NOMO-1 treated with DMSO at 0.1 percent for 48 hours (cell line): ENCODE measurements around the gene RNF4.
"Not testable (repeated sequence)": the region's sequence is repeated elsewhere in the genome, so short reads cannot be mapped to it uniquely, and the experiment has no call there.

Source experiments
- DNase-seq: peaks from one replicate; lab custom pipeline; 2025; ENCODE audit not compliant: unreplicated experiment; lab: John Stamatoyannopoulos, UW

RNF4 gene

DNA sequence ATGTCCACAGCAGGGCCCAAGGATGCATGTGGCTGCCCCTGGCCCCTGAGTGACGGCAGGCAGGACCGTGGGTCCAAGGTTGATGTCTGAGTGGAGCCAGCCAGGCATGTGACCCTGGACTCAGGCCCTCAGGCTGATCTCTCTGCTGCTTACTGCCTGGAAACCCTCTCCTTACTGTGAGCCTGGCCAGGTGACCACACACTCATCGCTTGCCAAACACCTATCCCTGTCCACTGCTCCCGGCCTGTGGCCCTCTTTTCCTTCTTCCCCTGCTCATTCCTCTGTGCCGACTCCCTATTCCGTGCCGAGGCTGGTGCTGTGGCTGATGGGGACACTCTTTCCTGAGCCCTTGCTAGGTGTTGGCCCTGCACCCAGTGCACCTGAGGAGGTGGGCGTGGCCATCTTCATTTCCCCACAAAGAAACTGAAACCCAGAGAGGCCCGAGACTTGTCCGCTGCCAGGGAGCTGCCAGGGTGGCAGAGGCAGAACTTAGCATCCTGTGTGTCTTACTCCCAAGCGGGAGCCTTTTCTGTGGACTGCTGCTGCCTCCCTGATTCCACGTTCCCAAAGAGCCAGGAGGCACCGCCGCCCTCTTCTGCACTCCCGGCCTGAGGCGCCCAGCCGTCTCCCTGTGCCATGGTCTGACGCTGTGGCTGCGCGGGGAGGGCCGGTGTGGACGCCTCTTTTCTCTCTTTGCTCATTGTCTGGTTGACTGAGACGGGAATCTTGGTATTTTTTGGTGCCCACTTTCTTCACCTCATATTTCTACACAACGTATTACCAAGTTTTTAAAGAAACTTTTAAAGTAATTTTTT, 11.2 kb upstream of the RNF4 start:
- no peak for DNase-seq

DNA sequence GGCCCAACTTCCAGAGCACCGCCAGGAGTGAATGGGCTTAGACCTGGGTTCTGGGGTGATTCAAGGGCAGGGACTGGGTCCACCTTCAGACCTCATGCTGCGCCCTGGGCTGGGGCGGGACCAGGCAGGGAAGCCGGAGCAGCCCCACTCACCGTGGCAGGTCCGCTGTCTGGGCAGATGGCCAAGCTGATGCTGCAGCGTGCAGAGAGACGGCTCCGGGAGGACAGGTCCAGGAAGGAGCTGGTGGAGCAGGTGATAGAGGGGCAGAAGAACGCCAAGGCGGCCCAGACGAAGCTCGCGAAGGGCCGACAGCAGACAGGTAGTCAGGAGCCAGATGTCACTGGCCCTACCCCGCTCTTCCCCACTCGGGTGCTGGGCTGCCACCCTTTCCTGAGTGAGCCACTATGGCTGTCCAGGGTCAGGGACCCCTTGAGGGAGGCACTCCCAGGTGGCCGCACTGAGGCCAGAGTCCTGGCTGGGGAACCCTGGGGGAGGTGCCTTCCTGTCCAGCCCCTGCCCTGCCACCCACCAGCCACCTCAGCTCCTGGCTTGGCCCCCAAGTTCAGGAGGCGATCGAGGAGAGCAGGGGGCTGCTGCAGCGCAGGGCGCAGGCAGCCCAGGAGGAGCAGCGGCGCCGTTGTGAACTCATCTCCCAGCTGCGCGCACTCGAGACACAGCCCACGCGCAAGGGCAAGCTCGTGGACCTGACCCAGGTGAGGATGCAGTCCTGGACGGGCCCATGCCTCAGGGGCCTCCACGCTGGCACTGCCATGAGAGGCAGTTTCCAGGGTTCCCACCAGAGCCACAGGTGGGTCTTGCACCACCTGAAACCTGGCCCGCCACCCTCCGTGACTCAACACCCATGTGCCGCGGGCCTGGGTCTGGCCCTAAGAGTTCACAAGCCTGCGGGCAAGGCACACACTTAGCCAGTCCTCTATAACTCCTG, 10.1 kb upstream of the RNF4 start:
- DNase-seq: no peak

DNA sequence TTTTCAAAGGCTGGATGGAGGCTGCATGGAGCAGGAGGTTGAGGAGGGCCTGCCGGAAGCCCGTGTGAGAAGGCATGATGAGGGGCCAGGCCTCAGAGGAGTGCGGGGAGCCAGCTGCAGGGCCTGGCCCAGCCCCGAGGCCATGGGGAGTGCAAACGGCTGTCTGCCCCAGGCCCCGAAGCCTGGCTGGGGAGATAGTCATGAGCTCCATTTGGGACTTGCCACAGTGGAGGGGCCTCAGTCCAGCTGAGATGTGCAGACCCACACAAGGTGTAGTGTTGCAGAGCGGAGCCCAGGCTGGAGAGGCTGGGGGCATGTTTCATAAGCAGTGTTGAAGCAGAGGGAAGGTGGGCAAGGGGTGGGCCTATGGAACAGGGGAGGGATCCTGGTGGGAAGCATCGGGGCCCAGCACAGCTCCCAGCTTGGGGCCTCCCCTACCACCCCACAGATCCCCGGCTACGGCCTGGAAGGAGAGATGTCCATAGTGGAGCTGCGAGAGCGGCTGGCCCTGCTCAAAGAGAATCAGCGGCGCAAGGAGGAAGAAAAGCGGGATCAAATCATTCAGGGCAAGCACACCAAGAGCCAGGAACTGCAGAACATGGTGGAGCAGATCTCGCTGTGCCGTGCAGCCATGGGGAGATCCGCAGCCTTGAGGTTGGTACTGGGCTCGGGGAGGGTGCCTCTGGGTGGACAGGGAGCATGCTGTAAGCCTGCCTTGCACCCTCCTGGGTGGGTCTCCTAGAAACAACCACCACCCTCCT, 9.1 kb upstream of the RNF4 start:
- DNase-seq: no peak

DNA sequence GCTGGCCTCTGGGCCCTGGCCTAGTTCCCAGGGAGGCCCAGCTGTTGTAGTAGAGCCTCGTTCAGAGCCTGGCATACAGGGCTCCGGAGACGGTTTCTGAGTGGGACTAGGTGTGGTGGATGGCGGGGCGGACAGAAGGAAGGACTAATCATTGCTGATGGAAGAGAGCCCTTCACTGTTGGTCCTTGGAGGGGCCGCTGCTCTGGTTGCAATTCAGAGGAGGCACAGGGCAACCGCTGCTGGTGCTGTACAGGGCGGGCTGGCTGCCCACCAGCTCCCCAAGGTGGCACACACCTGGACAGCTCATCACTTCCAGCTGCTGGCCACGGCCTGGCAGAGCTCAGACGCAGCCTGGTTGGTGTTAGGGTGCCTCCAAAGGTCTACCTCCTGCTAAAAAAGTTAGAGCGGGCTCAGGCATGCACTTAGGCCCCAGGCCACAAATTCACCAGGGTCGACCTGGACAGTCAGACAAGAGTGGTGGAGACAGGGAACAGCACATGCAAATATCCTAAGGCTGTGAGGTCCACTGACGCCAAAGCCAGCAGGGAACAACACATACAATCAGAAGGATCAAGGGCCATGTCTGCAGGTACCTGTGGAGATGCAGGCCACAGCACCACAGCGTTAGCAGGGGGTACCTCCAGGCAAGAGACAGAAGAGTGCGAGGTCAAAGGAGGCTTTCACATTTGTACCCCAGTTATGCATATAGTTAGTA, 7.5 kb upstream of the RNF4 start:
- no peak for DNase-seq

DNA sequence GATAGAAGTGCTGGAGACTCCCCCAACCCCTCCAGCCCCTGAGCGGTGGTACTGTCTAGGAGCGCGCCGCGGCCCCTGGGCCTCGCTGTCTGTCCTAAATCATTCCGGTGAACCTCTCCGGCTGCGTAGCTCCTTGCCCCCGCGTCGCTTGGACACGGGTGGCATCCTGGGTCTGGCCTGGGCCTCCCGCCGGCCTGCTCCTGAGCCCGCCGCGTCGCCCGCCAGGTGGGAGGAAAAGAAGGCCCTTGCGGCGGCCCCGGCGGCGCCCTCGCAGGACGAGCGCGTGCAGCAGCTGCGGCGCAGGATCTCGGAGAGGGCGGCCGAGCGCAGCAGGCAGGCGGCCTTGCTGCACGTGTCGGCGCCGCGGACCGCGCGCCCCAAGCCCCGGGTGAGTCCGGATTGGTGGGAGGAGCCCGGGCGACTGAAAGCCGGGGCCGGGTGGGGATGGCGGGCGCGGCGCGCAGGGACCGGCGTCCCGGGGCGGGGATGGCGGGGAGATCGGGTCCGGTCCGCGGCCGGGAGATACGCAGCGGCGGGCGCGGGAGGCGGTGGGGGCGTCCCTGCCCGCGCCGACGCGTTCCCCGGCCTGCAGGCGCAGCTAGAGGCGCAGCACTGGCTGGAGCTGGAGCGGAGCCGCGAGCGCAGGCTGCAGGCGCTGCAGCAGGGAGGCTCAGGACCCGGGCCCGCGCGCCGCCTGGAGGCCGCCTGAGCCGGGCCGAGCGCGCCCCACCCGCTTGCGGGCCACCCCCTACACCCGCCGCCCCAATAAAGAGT, 6.5 kb upstream of the RNF4 start:
- peak; percentile 55 for DNase-seq

DNA sequence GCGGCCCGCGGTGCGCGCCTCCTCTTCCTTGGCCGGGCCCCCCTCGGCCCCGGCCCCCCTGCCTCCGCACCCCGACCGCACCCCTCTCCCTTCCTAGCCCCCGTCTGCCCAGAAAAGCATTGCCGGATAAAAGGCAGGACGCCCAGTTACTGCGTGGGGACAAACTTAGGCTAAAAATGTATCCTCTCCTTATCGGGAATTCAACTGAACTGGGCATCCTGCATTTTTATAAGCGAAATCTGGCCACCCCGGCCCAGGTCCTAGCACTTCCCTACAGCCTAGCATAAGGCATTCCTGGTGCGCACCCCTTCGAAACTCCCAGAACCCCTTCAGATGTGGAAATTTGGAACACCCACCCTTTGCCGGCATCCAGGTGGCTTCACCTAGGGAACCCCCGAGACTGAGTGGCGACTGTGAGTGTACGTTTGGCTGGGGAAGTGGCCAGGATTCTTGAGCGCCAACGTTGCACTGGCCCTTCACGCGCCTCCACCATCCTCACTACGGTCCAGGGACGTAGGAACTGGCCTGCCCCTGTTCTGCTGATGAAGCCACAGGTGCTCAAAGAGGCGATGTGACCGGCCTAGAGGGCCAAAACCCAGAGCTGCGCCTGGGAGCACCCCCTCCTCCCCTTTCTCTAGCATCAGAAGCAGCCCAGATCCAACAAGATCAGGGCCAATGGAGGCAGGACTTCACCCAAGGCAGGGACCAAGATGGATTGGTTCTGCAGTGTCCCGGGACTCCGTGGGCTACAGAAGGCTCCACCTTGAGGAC, 5.7 kb upstream of the RNF4 start:
- DNase-seq: no peak

DNA sequence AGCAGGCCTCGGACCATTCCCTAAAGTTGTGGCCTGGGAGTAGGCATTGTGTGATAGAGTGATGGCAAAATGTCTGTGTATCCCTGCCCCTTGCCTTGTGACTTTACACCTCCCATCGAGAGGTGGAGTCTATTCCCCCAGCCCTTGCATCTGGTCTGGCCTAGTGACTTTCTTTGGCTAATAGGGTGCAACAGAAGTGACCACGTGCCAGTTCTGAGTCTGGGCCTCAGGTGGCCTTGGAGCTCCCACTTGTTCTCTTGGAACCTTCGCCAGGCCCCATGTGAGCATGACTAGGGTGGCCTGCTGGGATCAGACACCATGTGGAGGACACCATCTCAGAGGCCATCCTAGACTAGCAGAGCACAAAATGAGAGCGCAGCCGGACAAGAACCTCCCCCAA, 3.9 kb upstream of the RNF4 start:
- no peak for DNase-seq

DNA sequence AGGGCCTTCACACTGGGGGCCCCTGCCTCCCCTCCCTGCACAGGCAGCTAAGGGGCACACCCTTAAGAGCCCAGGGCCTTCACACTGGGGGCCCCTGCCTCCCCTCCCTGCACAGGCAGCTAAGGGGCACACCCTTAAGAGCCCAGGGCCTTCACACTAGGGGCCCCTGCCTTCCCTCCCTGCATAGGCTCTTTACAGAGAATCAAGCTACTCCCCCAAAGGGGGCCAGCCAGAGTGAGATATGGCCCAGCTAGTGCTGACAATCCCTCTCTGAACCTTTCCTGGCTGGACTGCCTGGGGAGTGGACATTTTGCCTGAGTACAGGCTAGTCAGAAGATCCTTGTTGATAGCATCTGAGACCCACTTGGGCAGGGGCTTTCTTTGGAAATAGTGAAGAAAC, 3.4 kb upstream of the RNF4 start:
- DNase-seq: not testable (repeated sequence)

DNA sequence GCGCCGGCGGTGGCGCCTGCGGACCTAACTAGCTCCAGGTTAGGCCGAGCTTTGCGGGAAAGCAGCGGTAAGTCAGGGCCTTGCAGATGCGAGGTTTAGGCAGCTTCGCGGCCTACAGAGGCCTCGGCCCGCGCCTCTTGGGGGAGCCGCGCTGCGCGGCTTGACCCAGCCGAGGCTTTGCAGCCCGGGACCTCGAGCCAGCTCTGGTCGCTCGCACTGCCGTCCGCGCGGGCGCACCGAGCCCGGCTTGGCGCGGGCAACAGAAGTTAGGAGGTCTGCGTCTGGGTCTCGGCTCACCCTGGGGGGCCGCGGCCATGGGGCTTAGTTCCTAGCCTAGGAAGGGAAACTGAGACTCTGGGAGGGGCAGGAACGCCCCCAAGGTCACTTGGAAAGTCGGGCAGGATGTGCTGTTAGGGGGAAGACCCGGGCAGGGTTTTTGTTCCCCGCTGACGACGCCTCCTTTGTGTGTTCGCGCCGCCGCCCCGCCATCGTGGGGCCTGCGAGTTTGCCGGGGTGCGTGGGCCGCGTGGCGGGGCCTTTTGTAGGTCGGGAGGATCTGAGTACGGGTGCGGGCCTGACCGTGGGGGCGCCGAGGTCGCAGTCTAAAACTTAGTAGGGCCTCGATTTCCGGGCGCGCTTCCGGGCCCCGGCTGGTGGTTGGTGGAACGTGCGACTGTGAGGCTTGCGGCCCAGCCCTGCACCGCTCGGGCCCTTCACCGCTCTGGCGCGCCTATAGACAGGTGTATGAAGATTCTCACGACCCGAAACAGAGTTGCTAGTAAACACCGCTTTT, 482 bp downstream of the RNF4 start:
- peak; percentile 25 for DNase-seq

DNA sequence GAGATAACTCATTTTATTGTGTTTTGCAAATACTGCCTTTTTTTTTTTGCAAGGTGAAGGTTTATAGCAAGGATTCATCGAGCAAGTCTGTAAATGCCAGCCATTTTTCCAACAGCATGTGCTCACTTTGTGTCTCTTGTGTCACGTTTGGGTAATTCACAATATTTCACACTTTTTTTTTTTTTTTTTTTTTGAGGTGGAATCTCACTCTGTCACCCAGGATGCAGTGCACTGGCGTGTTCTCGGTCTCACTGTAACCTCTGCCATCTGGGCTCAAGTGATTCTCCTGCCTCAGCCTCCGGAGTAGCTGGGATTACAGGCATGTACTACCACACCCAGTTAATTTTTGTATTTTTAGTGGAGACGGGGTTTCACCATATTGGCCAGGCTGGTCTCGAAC, 1.9 kb downstream of the RNF4 start:
- DNase-seq: no peak

DNA sequence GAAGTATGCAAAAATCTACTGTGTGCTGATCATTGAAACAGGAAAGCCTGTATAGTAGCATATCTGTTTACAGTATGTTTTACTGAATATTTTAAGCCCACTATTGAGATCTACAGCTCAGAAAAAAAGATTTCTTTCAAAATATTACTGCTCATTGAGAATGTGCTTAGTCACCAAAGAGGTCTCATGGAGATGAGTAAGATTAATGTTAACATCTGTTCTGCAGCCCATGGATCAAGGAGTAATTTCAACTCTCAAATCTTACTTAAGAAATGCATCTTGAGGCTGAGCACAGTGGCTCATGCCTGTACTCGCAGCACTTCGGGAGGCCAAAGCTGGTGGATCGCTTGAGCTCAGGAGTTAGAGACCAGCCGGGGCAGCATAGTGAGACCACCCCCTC, 3.3 kb downstream of the RNF4 start:
- no peak for DNase-seq

DNA sequence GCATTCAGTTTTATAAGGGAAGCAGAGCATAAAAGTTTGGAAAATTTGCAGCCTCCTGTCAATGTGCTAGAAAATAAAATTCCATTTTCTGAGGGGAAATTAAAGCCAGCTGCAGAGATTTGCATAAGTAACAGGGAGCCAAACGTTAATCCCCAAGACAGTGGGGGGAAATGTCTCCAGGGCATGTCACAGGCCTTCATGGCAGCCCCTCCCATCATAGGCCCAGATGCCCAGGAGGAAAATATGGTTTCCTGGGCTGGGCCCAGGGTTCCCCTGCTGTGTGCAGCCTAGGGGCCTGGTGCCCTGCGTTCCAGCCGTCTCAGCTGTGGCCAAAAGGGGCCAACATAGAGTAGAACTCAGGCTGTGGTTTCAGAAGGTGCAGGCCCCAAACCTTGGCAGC, 9.3 kb downstream of the RNF4 start:
- DNase-seq: no peak

DNA sequence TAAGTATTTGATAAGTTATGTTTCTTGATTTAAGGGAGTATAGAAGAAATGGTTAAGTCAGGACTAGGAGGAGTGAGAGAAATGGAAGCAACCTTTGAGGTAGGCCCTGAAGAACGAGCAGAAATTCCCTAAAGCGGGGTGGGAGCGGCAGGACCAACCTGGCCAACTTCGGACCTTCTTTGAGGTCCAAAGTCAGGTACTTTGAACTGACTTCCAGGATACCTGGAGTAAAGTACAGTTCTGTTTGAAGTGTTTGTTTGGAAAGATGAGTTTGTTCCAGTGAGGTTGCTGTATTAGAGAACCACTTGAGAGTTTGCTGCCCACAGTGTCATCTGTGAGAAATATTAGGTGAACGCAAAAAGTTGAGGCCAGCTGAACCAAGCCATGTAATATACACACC, 11.7 kb downstream of the RNF4 start:
- DNase-seq: no peak

DNA sequence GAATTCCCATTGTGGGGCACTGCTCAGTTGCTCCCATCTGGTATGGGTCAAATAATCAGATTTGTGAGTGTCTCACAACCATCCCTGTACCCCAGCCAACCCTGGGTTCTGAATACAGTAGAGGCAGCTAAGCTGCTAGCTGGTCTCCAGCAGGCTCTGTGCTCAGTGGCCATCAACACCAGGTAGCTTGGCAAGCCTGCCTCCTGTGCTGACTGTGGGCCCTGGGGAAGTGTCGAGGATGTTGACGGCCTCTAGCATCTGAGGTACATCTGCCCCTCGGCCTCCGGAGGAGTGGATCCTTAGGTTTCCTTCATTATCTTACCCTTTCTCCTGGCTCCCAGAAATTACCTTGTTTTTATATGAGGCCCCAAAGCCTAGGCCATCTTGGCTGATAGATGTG, 13.3 kb downstream of the RNF4 start:
- no peak for DNase-seq

DNA sequence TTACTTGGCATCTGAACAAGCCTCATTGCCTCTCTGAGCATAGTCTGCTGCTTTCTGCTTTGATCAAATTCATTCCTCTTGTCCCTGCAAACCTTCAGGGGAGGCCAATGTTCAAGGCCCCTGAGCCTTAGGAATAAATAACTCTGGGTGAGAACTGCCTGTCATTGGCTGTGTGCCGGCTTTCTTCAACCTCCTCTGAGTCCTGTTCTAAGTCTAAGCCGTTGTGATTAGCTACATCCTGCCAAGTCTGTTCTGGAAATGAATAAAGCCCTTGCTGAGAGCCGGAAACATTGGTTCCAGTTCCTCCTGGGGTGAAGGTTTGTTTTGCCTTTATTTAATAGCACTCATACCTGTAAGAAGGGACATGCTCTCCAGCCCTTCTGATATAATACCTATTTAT, 13.8 kb downstream of the RNF4 start:
- DNase-seq: no peak

DNA sequence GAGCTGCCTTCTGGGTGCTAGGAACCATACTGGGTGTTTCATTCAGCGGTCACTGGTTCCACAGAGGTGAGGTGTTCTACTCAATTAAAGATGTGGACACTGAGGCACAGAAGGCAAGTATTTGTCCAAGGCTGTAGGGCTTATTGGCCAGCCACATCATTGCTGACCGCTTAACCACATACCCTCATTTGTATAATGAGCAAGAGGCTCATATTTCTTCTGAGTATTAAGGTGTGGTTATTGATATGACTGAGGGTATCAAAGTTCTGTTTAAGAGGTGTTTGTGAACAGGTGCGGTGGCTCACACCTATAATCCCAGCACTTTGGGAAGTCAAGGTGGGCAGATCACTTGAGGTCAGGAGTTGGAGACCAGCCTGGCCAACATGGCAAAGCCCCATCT, 14.3 kb downstream of the RNF4 start:
- no peak for DNase-seq

DNA sequence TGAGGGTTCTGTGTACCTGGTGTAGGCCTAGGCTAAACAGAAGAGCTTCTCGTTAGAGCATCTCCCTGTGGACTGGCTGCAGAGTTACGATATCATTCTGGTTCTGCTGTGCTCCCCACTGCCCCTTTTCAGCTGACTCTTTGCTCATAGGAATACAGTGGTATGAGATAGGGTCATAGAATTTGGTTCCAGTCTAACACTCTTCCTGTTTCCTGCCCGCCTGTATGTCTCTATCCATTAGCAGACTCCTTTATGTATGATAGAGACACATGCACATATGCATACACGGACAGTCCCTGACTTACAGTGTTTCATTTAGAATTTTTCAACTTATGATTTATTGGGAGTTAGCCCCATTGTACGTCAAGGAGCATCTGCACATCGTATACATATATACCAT, 15.3 kb downstream of the RNF4 start:
- peak; percentile 9 for DNase-seq

DNA sequence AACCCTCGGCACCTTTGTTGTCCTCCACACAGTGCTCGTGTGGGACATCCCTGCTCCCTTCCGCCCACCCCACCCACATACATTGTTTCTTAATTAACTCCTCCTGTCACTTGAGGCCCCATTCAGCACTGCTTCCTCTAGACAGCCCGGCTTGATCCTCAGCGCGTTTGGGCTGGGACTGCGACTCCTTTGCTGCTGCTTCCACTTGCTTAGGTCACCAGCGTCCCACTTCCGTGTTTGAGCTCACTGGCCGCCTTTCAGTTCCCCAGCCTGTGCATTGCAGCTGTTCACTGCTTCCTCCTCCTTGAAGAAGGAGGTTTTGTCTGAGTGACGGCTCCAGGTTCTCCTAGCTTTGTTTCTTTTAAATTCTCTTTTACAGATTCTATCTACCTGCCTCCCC, 16.1 kb downstream of the RNF4 start:
- DNase-seq: peak; percentile 99

DNA sequence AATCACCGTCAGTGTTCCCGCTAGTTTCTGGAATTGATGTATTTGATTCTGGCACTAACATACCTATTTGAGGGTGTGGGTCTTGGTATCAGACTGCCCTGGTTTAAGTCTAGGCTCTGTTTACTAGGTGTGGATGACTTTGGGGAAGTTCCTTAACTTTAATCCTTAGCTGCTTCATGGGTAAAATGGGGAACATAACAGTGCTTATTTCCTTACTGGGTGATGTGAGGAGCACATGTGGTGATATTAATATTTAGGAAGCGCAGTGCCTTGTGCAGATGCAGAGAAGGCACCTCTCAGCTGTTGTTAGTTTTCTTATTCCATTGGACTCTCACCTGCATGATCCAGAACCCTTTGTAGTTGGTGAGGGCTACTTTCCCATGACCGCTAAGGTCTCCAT, 17.1 kb downstream of the RNF4 start:
- peak; percentile 22 for DNase-seq
